Panc1 (cell line): ENCODE results near the gene ADAMTSL2. TPM values are rescaled to one million over a fixed set of nuclear protein-coding genes. Genes with fewer than 3 reads are reported as not detected.

Experiments
- ATAC-seq: fragments of 200-7000 bp; cut with Tn5 transposase; 2 replicates; pipeline ENCODE4 v1.9.1; 2020; ENCODE audit warnings: mild to moderate bottlenecking, moderate library complexity
- BruUV-seq: library from RNA; stranded (reverse); fragments of 400-500 nt; replicated peaks from 2 replicates; lab custom pipeline; 2021; lab: Mats Ljungman, UMichigan
- CTCF ChIA-PET: fragments of 300-600 bp; sonication (Branson Sonifier 250); formaldehyde crosslinking; loops from one replicate; lab custom pipeline; 2022; ENCODE audit warnings: antibody characterized with exemption; lab: Charles Lee
- POLR2A ChIA-PET: fragments of 300-600 bp; sonication (Branson Sonifier 250); formaldehyde crosslinking; loops from one replicate; lab custom pipeline; 2022; ENCODE audit warnings: antibody characterized with exemption; lab: Charles Lee
- DNase-seq: peaks from one replicate; pipeline ENCODE4 v3.0.0-alpha.2; 2010; ENCODE audit warnings: low read depth, low spot score
- H3K27ac ChIP-seq: 2 replicates; pipeline ENCODE4 v1.5.1; 2011; ENCODE audit warnings: mild to moderate bottlenecking, low read length, inconsistent platforms
- H3K27me3 ChIP-seq: fragments of 200-500 bp; sonication (Bioruptor generic); 2 replicates; pipeline ENCODE4 v1.6.0; 2014; ENCODE audit warnings: low read length, inconsistent platforms; ENCODE audit not compliant: control insufficient read depth, insufficient read depth
- H3K36me3 ChIP-seq: fragments of 200-500 bp; sonication (Bioruptor generic); 2 replicates; pipeline ENCODE4 v1.5.1; 2014; ENCODE audit warnings: inconsistent platforms, mild to moderate bottlenecking, low read length, moderate library complexity; ENCODE audit not compliant: control insufficient read depth, insufficient read depth
- H3K4me1 ChIP-seq: 2 replicates; pipeline ENCODE4 v1.5.1; 2011; ENCODE audit warnings: inconsistent platforms, mild to moderate bottlenecking, low read length, moderate library complexity; ENCODE audit not compliant: control insufficient read depth, insufficient read depth
- H3K4me3 ChIP-seq, 2 experiments: 2 replicates each; pipeline ENCODE4 v1.5.1; 2011 to 2012; ENCODE audit warnings: low read depth in 2 of 2, low read length in 2 of 2, mild to moderate bottlenecking in 2 of 2, inconsistent platforms in 1 of 2, moderate library complexity in 1 of 2
- H3K9me3 ChIP-seq: fragments of 200-500 bp; sonication (Bioruptor generic); 2 replicates; pipeline ENCODE4 v1.5.1; 2014; ENCODE audit warnings: low read depth, mild to moderate bottlenecking, inconsistent platforms, low read length, moderate library complexity; ENCODE audit not compliant: control insufficient read depth, insufficient read depth
- CTCF ChIP-seq: fragments of 450-650 bp; IDR thresholded peaks from 2 replicates; pipeline ENCODE4 v1.5.1; 2017; ENCODE audit warnings: mild to moderate bottlenecking
- POLR2AphosphoS5 ChIP-seq: IDR thresholded peaks from 2 replicates; pipeline ENCODE4 v1.6.1; 2012; ENCODE audit warnings: mild to moderate bottlenecking, low read depth, low read length, moderate library complexity
- REST ChIP-seq, 2 experiments: IDR thresholded peaks; 2 replicates each; pipeline ENCODE4 v1.6.1; 2011 to 2012; ENCODE audit warnings: low read depth in 2 of 2, control low read depth in 1 of 2, low read length in 1 of 2, mild to moderate bottlenecking in 1 of 2, moderate library complexity in 1 of 2; ENCODE audit not compliant: insufficient read depth in 1 of 2
- SIN3A ChIP-seq: IDR thresholded peaks from 2 replicates; pipeline ENCODE4 v1.6.1; 2012; ENCODE audit warnings: low read depth, mild to moderate bottlenecking, low read length, moderate library complexity, borderline replicate concordance; ENCODE audit not compliant: insufficient read depth
- TCF7L2 ChIP-seq: IDR thresholded peaks from 2 replicates; pipeline ENCODE4 v1.6.1; 2011; ENCODE audit warnings: mild to moderate bottlenecking, low read depth, low read length, inconsistent platforms
- in situ Hi-C: cut with HindIII; loops from 2 replicates; pipeline ENCODE4 v1.10.0; 2016; ENCODE audit warnings: low sequenced_read_pairs, low pct_unique_long_range_greater_than_20kb
- intact Hi-C: fragments of 100-400 bp; cut with micrococcal nuclease; formaldehyde crosslinking; loops from one replicate; pipeline ENCODE4 v1.10.0; 2022; ENCODE audit not compliant: unreplicated experiment
- total RNA-seq: library from RNA; stranded (reverse); gene quantifications from one replicate; pipeline ENCODE4 v1.2.1, GENCODE V29; 2021; ENCODE audit not compliant: unreplicated experiment

Gene ADAMTSL2
- total RNA-seq, 1 experiment from 2014 or later: 0.10 TPM

DNA sequence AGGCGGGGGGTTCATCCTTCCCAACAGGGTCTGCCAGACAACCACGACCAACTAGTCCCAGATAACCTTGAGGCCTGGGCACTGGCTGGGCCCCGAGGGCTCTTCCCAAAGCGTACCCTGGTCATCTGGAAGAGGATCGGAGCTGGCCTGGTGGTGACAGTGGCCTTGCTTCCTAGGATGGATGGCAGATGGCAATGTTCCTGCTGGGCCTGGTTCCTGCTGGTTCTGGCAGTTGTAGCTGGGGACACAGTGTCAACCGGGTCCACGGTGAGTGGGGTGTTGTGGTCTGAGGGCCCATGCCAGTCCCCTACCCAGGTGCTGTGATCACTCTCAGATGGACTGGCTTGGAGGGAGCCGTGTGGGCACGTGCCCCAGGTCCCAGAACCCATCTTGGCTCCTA, 2.0 kb downstream of the ADAMTSL2 start:
- intact Hi-C loops (no loop called here), in situ Hi-C loops (no loop called here)
- Histone ChIP-seq H3K27ac (no peak overlapping the region), H3K9me3 (no peaks in the 10 kb centered on the region), H3K36me3 (no peaks in the 10 kb centered on the region), H3K27me3 (no peaks in the 10 kb centered on the region), H3K4me3 (no peak overlapping the region), H3K4me1 (no peaks in the 10 kb centered on the region; the same call in 1 of the 2 replicates)
- ChIA-PET POLR2A (no interaction called here), CTCF (no interaction called here)
- ATAC-seq: no peak
- no TSS peak for BruUV-seq
- no peak for DNase-seq
- TF ChIP-seq CTCF (no peak), SIN3A (no peak), TCF7L2 (no peak), POLR2AphosphoS5 (no peak), REST (IDR thresholded peaks at IDR 0.05; ENCODE audit: insufficient read depth in 1 of 2, low read depth in 2 of 2, low read length in 1 of 2) (no peak)

GRCh38 chr9:133537257-133537656, 2.8 kb downstream of the ADAMTSL2 start:
- DNase-seq (no peak), ATAC-seq (no peak)
- CTCF ChIA-PET: no interaction called here
- no peak overlapping the region for H3K27ac ChIP-seq
- POLR2A ChIA-PET: no interaction called here
- H3K4me3 ChIP-seq: no peak overlapping the region
- no peaks in the 10 kb centered on the region for H3K27me3 ChIP-seq
- BruUV-seq: no TSS peak
- TF ChIP-seq CTCF (no peak), POLR2AphosphoS5 (no peak), REST (IDR thresholded peaks at IDR 0.05; ENCODE audit: insufficient read depth in 1 of 2, low read depth in 2 of 2, low read length in 1 of 2) (no peak)
- intact Hi-C loops (no loop called here), in situ Hi-C loops (no loop called here)
- no peaks in the 10 kb centered on the region; the same call in 1 of the 2 replicates for H3K4me1 ChIP-seq
- H3K36me3 ChIP-seq: no peaks in the 10 kb centered on the region
- no peaks in the 10 kb centered on the region for H3K9me3 ChIP-seq
